SK-N-SH (cell line): ENCODE measurements around the gene HS3ST4. TPM values are rescaled to one million over a fixed set of nuclear protein-coding genes. Genes with fewer than 3 reads are reported as not detected.

Experiments
- CTCF ChIA-PET: fragments of 300-600, 350-600 bp; formaldehyde crosslinking; extraction: SDS; loops from one replicate; lab custom pipeline; 2021; lab: Yijun Ruan, JAX
- POLR2A ChIA-PET: fragments of 350-600 bp; sonication (Branson Sonifier 250); formaldehyde crosslinking; extraction: SDS; loops from one replicate; lab custom pipeline; 2020; ENCODE audit warnings: antibody characterized with exemption, inconsistent platforms; lab: Yijun Ruan, JAX
- DNase-seq: peaks from one replicate; pipeline ENCODE4 v3.0.0; 2012
- H2AFZ ChIP-seq: fragments of 200-600 bp; sonication (generic); 2 replicates; pipeline ENCODE4 v1.8.1; 2016; ENCODE audit warnings: antibody characterized with exemption, mild to moderate bottlenecking, low read depth
- H3F3A ChIP-seq: fragments of 200-600 bp; sonication (generic); replicated peaks from 2 replicates; pipeline ENCODE3; 2016; ENCODE audit warnings: antibody characterized with exemption, mild to moderate bottlenecking; ENCODE audit not compliant: insufficient read depth
- H3K27ac ChIP-seq, 2 experiments: fragments of 200-500 bp in 1 of 2; fragments of 200-600 bp in 1 of 2; sonication (Bioruptor generic) in 1 of 2; sonication (generic), shearing (Covaris generic) in 1 of 2; 2 replicates each; pipeline versions ENCODE4 v1.5.1 to v1.6.1; 2014 to 2016; ENCODE audit warnings: low read depth in 2 of 2, inconsistent platforms in 1 of 2, low read length in 1 of 2, mild to moderate bottlenecking in 1 of 2, mixed read lengths in 1 of 2
- H3K27me3 ChIP-seq: fragments of 200-600 bp; sonication (generic), shearing (Covaris generic); 2 replicates; pipeline ENCODE4 v1.6.1; 2016; ENCODE audit warnings: mixed run types; ENCODE audit not compliant: insufficient read depth
- H3K36me3 ChIP-seq, 2 experiments: fragments of 200-500 bp in 1 of 2; fragments of 200-600 bp in 1 of 2; sonication (Bioruptor generic) in 1 of 2; sonication (generic) in 1 of 2; replicated peaks in 1 of 2; 2 replicates each; pipeline versions ENCODE3 to v1.5.1; 2014 to 2016; ENCODE audit warnings: low read length in 1 of 2, mild to moderate bottlenecking in 1 of 2; ENCODE audit not compliant: insufficient read depth in 2 of 2, control insufficient read depth in 1 of 2
- H3K4me1 ChIP-seq, 2 experiments: fragments of 200-500 bp in 1 of 2; fragments of 200-600 bp in 1 of 2; sonication (Bioruptor generic) in 1 of 2; sonication (generic), shearing (Covaris generic) in 1 of 2; 2 replicates each; pipeline versions ENCODE4 v1.5.1 to v1.6.1; 2014 to 2016; ENCODE audit warnings: low read depth in 1 of 2, low read length in 1 of 2, mixed run types in 1 of 2; ENCODE audit not compliant: insufficient read depth in 2 of 2, control insufficient read depth in 1 of 2
- H3K4me2 ChIP-seq: fragments of 200-600 bp; sonication (generic), shearing (Covaris generic); 2 replicates; pipeline ENCODE4 v1.6.1; 2017; ENCODE audit warnings: mixed run types
- H3K4me3 ChIP-seq, 2 experiments: fragments of 200-500 bp in 1 of 2; fragments of 200-600 bp in 1 of 2; sonication (Bioruptor generic) in 1 of 2; sonication (generic), shearing (Covaris generic) in 1 of 2; 2 replicates each; pipeline versions ENCODE4 v1.5.1 to v1.8.1; 2014 to 2016; ENCODE audit warnings: low read depth in 2 of 2, inconsistent platforms in 1 of 2, low read length in 1 of 2, mild to moderate bottlenecking in 1 of 2, mixed read lengths in 1 of 2, moderate library complexity in 1 of 2
- H3K79me2 ChIP-seq: fragments of 200-600 bp; sonication (generic); 2 replicates; pipeline ENCODE4 v1.8.1; 2017; ENCODE audit warnings: mild to moderate bottlenecking; ENCODE audit not compliant: insufficient read depth
- H3K9ac ChIP-seq: fragments of 200-600 bp; sonication (generic); 2 replicates; pipeline ENCODE4 v1.6.1; 2017; ENCODE audit warnings: mixed run types
- H3K9me2 ChIP-seq: fragments of 200-600 bp; sonication (generic); 2 replicates; pipeline ENCODE4 v1.6.1; 2017; ENCODE audit warnings: mixed run types
- H3K9me3 ChIP-seq: fragments of 200-600 bp; sonication (generic); 2 replicates; pipeline ENCODE4 v1.6.1; 2017; ENCODE audit warnings: mixed run types, mild to moderate bottlenecking, moderate library complexity
- H4K20me1 ChIP-seq: fragments of 200-600 bp; sonication (generic); 2 replicates; pipeline ENCODE4 v1.6.1; 2017; ENCODE audit warnings: mild to moderate bottlenecking, mixed run types; ENCODE audit not compliant: insufficient read depth
- CHD2 ChIP-seq: fragments of 150-350 bp; IDR thresholded peaks from 2 replicates; pipeline ENCODE4 v1.6.1; 2018; ENCODE audit warnings: low read length; ENCODE audit not compliant: partially characterized antibody
- CTCF ChIP-seq: fragments of 200-600 bp; sonication (generic); IDR thresholded peaks from 2 replicates; pipeline ENCODE4 v1.6.1; 2017; ENCODE audit warnings: antibody characterized with exemption, mild to moderate bottlenecking, moderate library complexity
- ELF1 ChIP-seq: IDR thresholded peaks from 2 replicates; pipeline ENCODE4 v1.4.0; 2012
- EP300 ChIP-seq, 2 experiments: IDR thresholded peaks; 2 replicates each; pipeline versions ENCODE4 v1.4.0 to v1.6.1; 2012; ENCODE audit warnings: borderline replicate concordance in 1 of 2, low read depth in 1 of 2, low read length in 1 of 2
- EZH2phosphoT487 ChIP-seq: fragments of 200-600 bp; sonication (generic); IDR thresholded peaks from 2 replicates; pipeline ENCODE4 v1.6.1; 2017; ENCODE audit warnings: low read depth, mixed run types, mild to moderate bottlenecking, antibody characterized with exemption, moderate library complexity, borderline replicate concordance
- FOSL2 ChIP-seq: IDR thresholded peaks from 2 replicates; pipeline ENCODE4 v1.4.0; 2012; ENCODE audit warnings: low read depth, mild to moderate bottlenecking, moderate library complexity, borderline replicate concordance
- FOXJ3 ChIP-seq: sonication (generic); formaldehyde crosslinking; IDR thresholded peaks from 2 replicates; pipeline ENCODE4 v1.5.1; 2020; ENCODE audit warnings: mild to moderate bottlenecking, missing genetic modification reagents
- FOXM1 ChIP-seq: IDR thresholded peaks from 2 replicates; pipeline ENCODE4 v1.4.0; 2012; ENCODE audit warnings: low read depth, mild to moderate bottlenecking
- GABPA ChIP-seq: IDR thresholded peaks from 2 replicates; pipeline ENCODE4 v1.4.0; 2012; ENCODE audit warnings: low read depth, mild to moderate bottlenecking
- GATA2 ChIP-seq: sonication (generic); formaldehyde crosslinking; IDR thresholded peaks from 2 replicates; pipeline ENCODE4 v1.5.0; 2020; ENCODE audit warnings: mild to moderate bottlenecking, missing genetic modification reagents
- MEF2A ChIP-seq: IDR thresholded peaks from 2 replicates; pipeline ENCODE4 v1.4.0; 2012; ENCODE audit warnings: low read depth, borderline replicate concordance
- NRF1 ChIP-seq: IDR thresholded peaks from 2 replicates; pipeline ENCODE4 v1.6.1; 2012; ENCODE audit warnings: low read depth, mild to moderate bottlenecking, low read length
- RAD21 ChIP-seq: IDR thresholded peaks from 2 replicates; pipeline ENCODE4 v1.6.1; 2012; ENCODE audit warnings: mild to moderate bottlenecking, low read length
- RCOR1 ChIP-seq: fragments of 150-350 bp; IDR thresholded peaks from 2 replicates; pipeline ENCODE4 v1.6.1; 2017; ENCODE audit warnings: antibody characterized with exemption, low read length
- SIN3A ChIP-seq: IDR thresholded peaks from 2 replicates; pipeline ENCODE4 v1.6.1; 2012; ENCODE audit warnings: low read depth, mild to moderate bottlenecking, low read length, moderate library complexity, borderline replicate concordance
- SMC3 ChIP-seq: IDR thresholded peaks from 2 replicates; pipeline ENCODE4 v1.6.1; 2012; ENCODE audit warnings: low read depth, low read length, improper control_type of control experiment
- TAF1 ChIP-seq: IDR thresholded peaks from 2 replicates; pipeline ENCODE4 v1.6.1; 2012; ENCODE audit warnings: low read depth, mild to moderate bottlenecking, low read length, moderate library complexity, borderline replicate concordance
- USF2 ChIP-seq: fragments of 150-350 bp; IDR thresholded peaks from 2 replicates; pipeline ENCODE4 v1.6.1; 2017; ENCODE audit warnings: antibody characterized with exemption, low read length, low read depth, borderline replicate concordance
- ZBTB33 ChIP-seq: IDR thresholded peaks from 2 replicates; pipeline ENCODE4 v1.4.0; 2012; ENCODE audit warnings: low read depth, borderline replicate concordance
- WGBS: methylation state at CpG from one replicate; pipeline ENCODE4 v1.1.6; 2017; ENCODE audit warnings: low lambda C conversion rate; 5-methylcytosine and 5-hydroxymethylcytosine counted together
- polyA plus RNA-seq, 3 experiments: library from polyadenylated mRNA; depleted of rRNA; stranded (reverse); fragments of >200 nt; gene quantifications; 2 replicates each; pipeline ENCODE4 v1.2.3, GENCODE V29; 2012

The HS3ST4 gene
- polyA plus RNA-seq, 1 of the 3 experiments (the other 2 are of a cell fraction) = not detected

GRCh38 chr16:26175944-26176343 is 484.2 kb downstream of the HS3ST4 start (continued):
- TF ChIP-seq CTCF (no peak), CHD2 (no peak)

GRCh38 chr16:26177438-26177837 is 485.7 kb downstream of the HS3ST4 start:
- Histone ChIP-seq H3F3A (no peaks in the 10 kb centered on the region), H3K4me1 (no peaks in the 10 kb centered on the region), H3K36me3 (no peaks in the 10 kb centered on the region), H3K4me2 (no peak overlapping the region), H3K9ac (no peak overlapping the region), H3K27me3 (no peaks in the 10 kb centered on the region), H2AFZ (no peak overlapping the region), H4K20me1 (no peaks in the 10 kb centered on the region), H3K9me3 (peaks cover 3% of the 10 kb centered on the region; the same call in 1 of the 2 replicates), H3K9me2 (no peaks in the 10 kb centered on the region; the same call in 1 of the 2 replicates), H3K4me3 (no peak overlapping the region), H3K79me2 (no peaks in the 10 kb centered on the region), H3K27ac (no peak overlapping the region)
- WGBS = 5% methylated on average over 1 of the region's 1 CpG
- ChIA-PET POLR2A (no interaction called here), CTCF (no interaction called here)
- TF ChIP-seq EZH2phosphoT487 (no peak), RAD21 (no peak), GABPA (no peak), FOSL2 (no peak), ZBTB33 (no peak), FOXM1 (no peak), FOXJ3 (CRISPR knock-in tag) (no peak), ELF1 (no peak), SMC3 (no peak), EP300 (IDR thresholded peaks at IDR 0.05; ENCODE audit: borderline replicate concordance in 1 of 2, low read depth in 1 of 2, low read length in 1 of 2) (no peak), MEF2A (no peak), TAF1 (no peak), SIN3A (no peak), NRF1 (no peak), USF2 (no peak), RCOR1 (no peak), CHD2 (no peak), GATA2 (CRISPR knock-in tag) (no peak)
- no peak for DNase-seq
